Nucleus accumbens (tissue), 56 donors: Measurements from ENCODE around the gene UNC93B1.

ENCODE experiments used
- DNase-seq, 56 donors: peaks; one replicate each; lab custom pipeline; 2025; lab: John Stamatoyannopoulos, UW

UNC93B1 gene

DNA sequence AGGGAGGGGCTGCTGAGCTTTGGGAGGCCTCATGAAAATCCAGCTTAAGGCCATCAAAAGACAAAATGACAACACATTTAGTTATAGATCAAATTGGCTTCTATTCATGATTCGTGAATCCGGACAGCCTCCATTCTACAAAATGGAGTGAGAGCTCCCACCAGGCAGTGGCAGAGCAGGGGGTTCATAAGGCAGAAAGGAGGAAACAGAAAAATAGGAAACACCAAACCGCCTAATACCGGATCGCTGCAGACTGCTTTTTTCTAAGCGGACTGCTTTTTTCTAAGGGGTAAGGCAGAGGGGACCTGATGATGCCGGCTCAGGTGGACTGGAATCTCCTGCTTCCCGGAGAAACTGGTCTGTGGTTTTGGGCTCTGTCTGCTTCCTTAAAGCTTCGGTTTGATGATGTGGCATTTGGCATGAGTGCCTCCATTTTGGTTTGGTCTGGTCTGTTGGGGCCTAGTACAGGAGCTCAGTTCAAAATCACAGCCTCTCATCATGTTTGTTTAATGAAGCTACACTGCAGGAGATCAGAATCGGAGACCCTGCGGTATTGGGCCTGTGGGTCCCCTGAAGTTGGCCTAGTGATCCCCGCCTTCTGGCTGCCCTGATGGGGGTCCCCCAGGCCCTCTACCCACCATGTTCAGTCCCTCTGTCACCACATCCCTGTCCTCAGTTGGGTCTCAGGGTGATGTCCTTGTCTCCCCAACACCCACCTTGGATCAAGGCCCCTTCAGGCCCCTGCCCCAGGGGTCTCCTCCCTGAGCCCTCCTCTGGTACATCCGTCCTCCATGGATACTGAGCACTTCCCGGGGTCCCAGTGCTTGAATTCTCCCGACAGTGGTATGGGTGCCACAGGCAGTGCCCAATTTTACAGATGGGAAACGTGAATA lies 7.4 kb upstream of the UNC93B1 start:
- DNase-seq = no peak

DNA sequence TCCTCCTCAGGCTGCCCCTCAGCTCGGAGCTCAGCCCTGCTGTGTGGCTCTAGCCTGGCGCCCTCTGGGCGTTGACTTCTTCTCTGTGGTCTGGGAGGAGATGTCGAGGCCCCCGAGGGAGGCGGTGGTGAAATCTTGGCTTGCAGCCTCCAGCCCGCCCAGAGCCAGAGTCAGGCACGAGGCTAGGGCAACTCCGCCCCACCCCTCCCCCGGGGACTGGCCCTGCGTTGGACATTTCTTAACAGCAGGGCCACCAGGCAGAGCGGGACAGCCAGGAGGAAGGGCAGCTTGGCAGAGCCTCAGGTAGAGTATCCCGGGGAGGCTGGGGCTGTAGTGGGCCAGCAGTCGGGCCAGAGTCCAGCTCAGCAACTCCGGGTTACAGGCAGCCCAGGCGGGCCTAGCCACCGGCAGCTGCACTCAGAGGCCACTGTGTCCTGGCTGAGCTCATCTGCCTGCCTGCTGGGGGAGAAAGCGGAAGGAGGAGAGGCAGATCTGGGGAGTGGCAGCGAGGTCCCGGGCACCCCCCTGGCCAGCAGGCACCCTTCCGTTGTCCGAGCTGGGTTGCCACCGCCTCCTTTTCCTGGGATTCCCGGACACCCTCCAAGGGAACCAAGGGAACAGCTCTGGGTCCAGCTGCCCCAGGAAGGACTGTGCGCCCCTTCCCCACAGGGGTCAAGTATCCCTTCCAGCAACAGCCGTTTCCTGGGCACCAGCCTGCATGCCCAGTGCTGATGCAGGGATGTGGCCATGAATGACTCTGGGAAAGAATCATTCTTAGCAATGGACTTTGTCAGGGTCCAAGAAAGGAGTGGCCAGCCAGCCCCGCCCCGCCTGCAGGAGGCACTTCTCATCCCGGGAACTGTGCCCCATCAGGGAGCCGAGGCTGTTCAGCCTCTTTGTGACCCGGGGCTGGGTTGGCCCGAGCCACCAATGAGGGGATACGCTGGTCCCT lies 6.5 kb upstream of the UNC93B1 start, which contains the start of gene ALDH3B1:
TSS of gene ALDH3B1 (plus strand) at position 238 of the 952 bp plus-strand sequence. CDS start 4,971 bp downstream, outside the sequence.
- peak in 55 of 56 donors; percentile 36 to 93 (median 77) for DNase-seq

GRCh38 chr11:68009391-68010089 lies 5.6 kb upstream of the UNC93B1 start:
- DNase-seq = no peak

DNA sequence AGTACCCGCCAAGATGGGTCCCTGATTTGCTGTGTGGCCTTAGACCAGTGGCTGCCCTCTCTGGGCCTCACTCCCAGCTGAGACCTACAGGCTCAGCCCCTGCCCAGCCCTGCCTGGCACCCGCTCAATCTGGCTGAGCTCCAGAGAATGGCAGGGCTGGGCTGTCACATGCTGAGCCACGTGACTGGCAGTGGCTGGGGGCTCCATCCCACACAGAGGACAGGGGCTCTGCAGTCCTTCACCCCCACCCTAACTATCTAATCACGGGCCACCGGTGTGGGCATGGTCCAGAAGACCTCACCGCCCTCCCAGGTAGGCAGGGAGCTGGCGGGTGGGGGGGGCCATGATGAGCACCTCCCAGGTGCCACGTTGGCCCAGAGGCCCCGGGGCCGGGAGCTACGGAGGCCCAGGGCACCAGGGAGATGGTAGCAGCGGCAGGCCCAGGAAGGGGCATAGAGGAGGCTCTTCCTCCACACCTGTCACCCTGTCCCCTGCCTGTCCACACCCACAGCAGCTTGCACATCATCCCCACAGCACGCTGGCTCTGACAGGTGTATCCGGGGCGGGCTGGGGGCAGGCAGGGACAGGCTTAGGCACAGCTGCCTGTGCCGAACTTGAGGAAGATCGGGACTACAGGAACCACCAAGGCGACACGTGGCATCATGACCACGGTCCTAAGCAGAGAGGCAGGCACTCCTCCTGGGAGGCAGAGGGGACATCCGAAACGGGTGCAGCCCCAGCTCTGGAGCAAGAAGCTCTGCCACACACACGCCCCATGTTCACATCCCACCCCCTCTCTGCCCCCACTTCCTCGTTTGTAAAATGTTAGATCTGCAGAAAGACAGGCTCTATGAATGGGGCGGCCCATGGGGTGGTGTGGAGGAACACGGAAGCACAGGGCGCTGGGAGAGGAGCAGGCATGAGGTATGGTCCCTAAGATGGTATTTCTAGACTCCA lies 4.8 kb upstream of the UNC93B1 start:
- peak in 5 of 56 donors; percentile 4 to 44 (median 27) for DNase-seq

DNA sequence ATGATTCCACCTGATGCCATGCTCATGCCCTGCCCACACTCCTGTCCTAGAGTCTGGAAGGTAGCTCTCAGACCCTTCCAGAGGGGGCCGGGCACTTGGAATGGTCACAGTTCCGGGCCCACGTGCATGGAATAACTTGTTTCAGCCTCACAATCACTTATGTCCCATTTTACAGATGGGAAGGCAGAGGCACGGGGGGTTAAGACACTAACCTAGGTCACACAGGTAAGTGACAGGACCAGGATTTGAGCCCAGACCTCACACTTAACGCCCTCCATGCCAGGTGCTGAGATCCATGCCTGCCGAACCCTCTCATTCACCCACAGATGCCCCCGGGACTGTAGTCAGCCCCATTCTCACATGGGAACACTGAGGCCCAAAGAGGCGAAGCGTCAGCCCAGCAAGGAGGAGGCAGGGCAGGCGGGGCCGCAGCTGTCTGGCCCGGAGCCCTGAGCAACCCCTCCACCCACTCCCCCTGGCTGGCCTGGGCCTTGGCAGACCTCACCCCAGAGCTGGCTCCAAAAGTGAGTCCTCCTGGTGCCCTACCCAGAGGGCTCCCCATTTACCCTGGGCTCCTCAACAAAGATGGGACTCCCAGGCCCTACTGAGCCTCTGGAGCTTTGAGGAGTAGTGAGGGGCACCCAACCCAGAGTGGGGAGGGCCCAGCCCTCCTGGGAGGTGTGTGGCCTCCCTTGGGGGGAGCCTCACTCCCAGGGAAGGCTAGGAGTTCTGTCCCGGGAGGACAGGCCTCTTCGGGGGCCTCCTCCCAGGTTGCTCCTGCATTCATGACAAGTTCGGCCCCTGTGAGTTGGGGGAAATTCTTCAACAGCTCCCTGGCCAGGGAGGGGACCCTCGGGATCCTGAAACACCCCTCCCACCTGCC lies 3.8 kb upstream of the UNC93B1 start:
- no peak for DNase-seq

- no peak for DNase-seq
These were observed 2.8 kb upstream of the UNC93B1 start for GRCh38 chr11:68006606-68007166.

DNA sequence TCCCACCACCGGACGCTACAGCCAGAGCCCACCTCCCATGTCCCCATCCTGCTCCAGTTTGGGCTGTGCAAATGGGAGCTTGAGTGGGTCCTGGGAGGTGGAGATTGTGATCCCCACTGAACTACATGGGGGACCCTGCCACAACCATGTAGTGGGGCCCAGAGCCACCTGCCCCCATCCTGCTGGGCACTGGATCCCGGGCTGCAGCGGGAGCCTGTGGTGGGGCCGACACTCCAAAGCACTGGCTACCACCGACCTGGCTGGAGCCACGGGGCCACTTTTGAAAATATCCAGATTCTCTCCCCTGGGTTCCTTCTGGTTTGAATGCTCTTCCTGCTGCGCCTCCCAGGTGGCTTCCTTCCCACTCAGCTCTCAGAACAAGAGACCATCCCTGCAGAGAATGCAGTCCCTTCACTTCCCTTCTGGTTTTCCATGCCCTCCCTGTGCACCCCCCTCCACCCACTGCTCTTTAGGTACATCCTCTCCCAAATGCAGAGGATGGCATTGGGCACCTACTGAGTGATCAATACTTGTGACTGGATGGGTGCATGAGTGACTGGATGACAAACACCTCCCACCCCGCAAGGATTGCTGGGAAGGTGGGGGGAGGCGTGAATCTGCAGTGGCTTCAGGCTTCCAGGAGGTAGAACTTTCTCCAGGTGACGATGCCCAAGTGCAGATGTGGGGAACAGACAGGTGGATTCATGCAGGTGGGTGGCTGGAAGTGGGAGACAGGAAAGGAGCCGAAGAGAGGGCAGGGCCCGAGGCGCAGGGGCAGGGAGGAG lies 846 bp upstream of the UNC93B1 start:
- peak in 32 of 56 donors; percentile 15 to 84 (median 59) for DNase-seq

- DNase-seq = peak in 5 of 56 donors; percentile 19 to 55 (median 40)
These were observed 705 bp downstream of the UNC93B1 start for GRCh38 chr11:68002938-68003845.

GRCh38 chr11:68002575-68002937 lies 1.3 kb downstream of the UNC93B1 start:
- no peak for DNase-seq

GRCh38 chr11:67999704-68000103 lies 4.2 kb downstream of the UNC93B1 start:
- DNase-seq = no peak

DNA sequence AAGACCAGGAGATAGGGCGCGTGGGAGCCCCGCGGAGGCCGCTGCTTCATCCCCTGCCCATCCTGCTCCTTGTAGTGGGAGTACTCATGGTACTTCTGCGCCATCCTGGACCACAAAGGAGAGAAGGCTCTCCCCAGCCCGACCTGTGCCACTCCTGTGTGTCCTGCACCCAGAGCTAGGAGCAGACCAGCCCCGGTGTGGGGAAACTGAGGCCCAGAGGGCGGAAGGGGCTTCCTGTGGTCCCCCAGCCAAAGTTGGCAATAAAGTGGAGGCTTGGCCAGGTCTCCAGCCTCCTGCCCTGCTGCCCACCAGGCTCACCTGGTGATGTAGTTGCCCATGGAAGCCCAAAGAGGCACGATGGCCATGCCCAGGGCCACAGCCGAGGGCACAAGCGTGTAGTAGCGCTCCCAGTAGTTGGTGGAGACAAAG lies 4.7 kb downstream of the UNC93B1 start:
- no peak for DNase-seq

DNA sequence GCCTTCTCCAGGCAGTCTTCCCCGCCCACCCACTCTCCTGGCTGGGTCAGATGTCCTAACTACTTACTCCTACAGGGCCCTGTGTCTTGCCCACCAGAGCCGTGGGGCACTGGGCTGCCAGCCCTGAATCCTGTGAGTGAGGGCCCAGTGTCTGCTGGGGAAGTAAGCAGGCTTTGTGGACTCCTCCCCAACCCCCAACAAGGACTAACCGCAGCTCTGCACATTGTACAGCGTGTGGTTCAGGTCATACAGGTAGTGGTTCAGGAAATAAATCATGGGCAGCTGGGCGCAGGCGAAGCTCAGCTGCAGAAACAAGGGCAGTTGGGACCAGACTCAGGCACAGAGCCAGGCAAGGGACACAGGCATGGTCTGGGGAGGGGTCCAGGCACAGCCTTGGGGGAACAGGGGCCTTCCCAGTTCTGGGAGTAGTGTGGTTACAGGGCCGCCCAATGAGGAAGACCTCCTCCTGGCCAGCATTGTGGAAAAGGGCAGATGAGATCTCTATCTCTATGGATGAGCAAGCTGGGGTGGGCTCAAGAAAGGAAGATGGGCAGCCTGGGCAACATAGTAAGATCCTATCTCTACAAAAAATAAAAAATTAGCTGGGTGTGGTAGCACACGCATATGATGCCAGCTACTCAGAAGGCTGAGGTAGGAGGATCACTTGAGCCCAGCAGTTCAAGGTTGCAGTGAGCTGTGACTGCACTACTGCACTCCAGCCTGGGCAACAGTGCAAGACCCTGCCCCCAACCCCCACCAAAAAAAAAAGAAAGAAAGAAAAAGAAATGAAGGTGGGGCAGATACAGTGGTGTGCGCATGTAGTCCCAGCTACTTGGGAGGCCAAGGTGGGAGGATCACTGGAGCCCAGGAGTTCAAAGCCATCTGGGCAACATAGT lies 5.5 kb downstream of the UNC93B1 start:
- no peak for DNase-seq

- DNase-seq = no peak
These were observed 6.4 kb downstream of the UNC93B1 start for GRCh38 chr11:67997475-67997921.

GRCh38 chr11:67996622-67997474 lies 7.0 kb downstream of the UNC93B1 start:
- DNase-seq = no peak
